SK-N-SH treated with all-trans-retinoic acid at 6 μM for 48 hours (cell line): ENCODE results near the gene ASAP2.
"Not testable (repeated sequence)": the region's sequence is repeated elsewhere in the genome, so short reads cannot be mapped to it uniquely, and the experiment has no call there.

Source experiments
- ATAC-seq: fragments of 200-7000 bp; cut with Tn5 transposase; 3 replicates; pipeline ENCODE4 v1.9.1; 2020; ENCODE audit warnings: mild to moderate bottlenecking, moderate library complexity
- ARNTL ChIP-seq: fragments of 450-650 bp; formaldehyde crosslinking; IDR thresholded peaks from 2 replicates; pipeline ENCODE4 v1.5.0; 2020; ENCODE audit warnings: low read depth, mild to moderate bottlenecking, moderate library complexity, borderline replicate concordance
- BACH2 ChIP-seq: fragments of 250-450 bp; sonication (Bioruptor Pico); IDR thresholded peaks from 2 replicates; pipeline ENCODE4 v1.9.0; 2021; ENCODE audit warnings: mild to moderate bottlenecking, borderline replicate concordance
- CREB5 ChIP-seq: fragments of 250-450 bp; sonication (Bioruptor Pico); IDR thresholded peaks from 2 replicates; pipeline ENCODE4 v1.5.1; 2020; ENCODE audit warnings: low read depth, mild to moderate bottlenecking, moderate library complexity
- CSDC2 ChIP-seq: fragments of 250-450 bp; sonication (Bioruptor Pico); IDR thresholded peaks from 2 replicates; pipeline ENCODE4 v1.5.0; 2020; ENCODE audit warnings: mild to moderate bottlenecking, moderate library complexity
- CSRNP3 ChIP-seq: fragments of 250-450 bp; sonication (Bioruptor Pico); IDR thresholded peaks from 2 replicates; pipeline ENCODE4 v1.5.1; 2021; ENCODE audit warnings: mild to moderate bottlenecking, moderate library complexity
- GLIS3 ChIP-seq: fragments of 250-450 bp; sonication (Bioruptor Pico); IDR thresholded peaks from 2 replicates; pipeline ENCODE4 v1.5.0; 2020; ENCODE audit warnings: mild to moderate bottlenecking, moderate library complexity
- ISL1 ChIP-seq: fragments of 250-450 bp; sonication (Bioruptor Pico); IDR thresholded peaks from 2 replicates; pipeline ENCODE4 v2.1.2; 2022; ENCODE audit warnings: mild to moderate bottlenecking, moderate library complexity
- PATZ1 ChIP-seq: fragments of 250-450 bp; sonication (Bioruptor Pico); IDR thresholded peaks from 2 replicates; pipeline ENCODE4 v1.8.0; 2020; ENCODE audit warnings: mild to moderate bottlenecking, moderate library complexity, borderline replicate concordance
- PPARA ChIP-seq: fragments of 250-450 bp; sonication (Bioruptor Pico); IDR thresholded peaks from 2 replicates; pipeline ENCODE4 v1.5.0; 2020; ENCODE audit warnings: mild to moderate bottlenecking, borderline replicate concordance
- SNAI2 ChIP-seq: fragments of 250-450 bp; sonication (Bioruptor Pico); IDR thresholded peaks from 2 replicates; pipeline ENCODE4 v1.5.0; 2020; ENCODE audit warnings: mild to moderate bottlenecking, moderate library complexity
- TOX ChIP-seq: fragments of 250-450 bp; sonication (Bioruptor Pico); IDR thresholded peaks from 2 replicates; pipeline ENCODE4 v1.8.0; 2021; ENCODE audit warnings: mild to moderate bottlenecking, moderate library complexity, borderline replicate concordance
- ZC3H10 ChIP-seq: fragments of 250-450 bp; sonication (Bioruptor Pico); IDR thresholded peaks from 2 replicates; pipeline ENCODE4 v1.5.1; 2021; ENCODE audit warnings: mild to moderate bottlenecking, moderate library complexity
- ZFP3 ChIP-seq: fragments of 250-450 bp; sonication (Bioruptor Pico); IDR thresholded peaks from 2 replicates; pipeline ENCODE4 v1.5.0; 2020; ENCODE audit warnings: mild to moderate bottlenecking, moderate library complexity
- ZFP30 ChIP-seq: fragments of 450-650 bp; formaldehyde crosslinking; IDR thresholded peaks from 2 replicates; pipeline ENCODE4 v1.5.0; 2022; ENCODE audit warnings: mild to moderate bottlenecking, moderate library complexity
- ZNF565 ChIP-seq: fragments of 450-650 bp; formaldehyde crosslinking; conservative IDR thresholded peaks from 2 replicates; pipeline ENCODE4 v1.5.0; 2020; ENCODE audit warnings: low read depth, mild to moderate bottlenecking, moderate library complexity
- ZNF70 ChIP-seq: fragments of 450-650 bp; formaldehyde crosslinking; IDR thresholded peaks from 2 replicates; pipeline ENCODE4 v1.5.0; 2020; ENCODE audit warnings: mild to moderate bottlenecking, moderate library complexity
- ZNF8 ChIP-seq: fragments of 450-650 bp; formaldehyde crosslinking; IDR thresholded peaks from 2 replicates; pipeline ENCODE4 v1.5.0; 2020; ENCODE audit warnings: mild to moderate bottlenecking, moderate library complexity
- TF ChIP-seq, protein P1 (sequence below): fragments of 250-450 bp; sonication (Bioruptor Pico); IDR thresholded peaks from 2 replicates; pipeline ENCODE4 v1.8.0; 2021; ENCODE audit warnings: low read depth, mild to moderate bottlenecking, moderate library complexity, borderline replicate concordance
- TF ChIP-seq, protein P2 (sequence below): fragments of 250-450 bp; sonication (Bioruptor Pico); IDR thresholded peaks from 2 replicates; pipeline ENCODE4 v1.5.0; 2020; ENCODE audit warnings: mild to moderate bottlenecking, moderate library complexity

Gene ASAP2

DNA sequence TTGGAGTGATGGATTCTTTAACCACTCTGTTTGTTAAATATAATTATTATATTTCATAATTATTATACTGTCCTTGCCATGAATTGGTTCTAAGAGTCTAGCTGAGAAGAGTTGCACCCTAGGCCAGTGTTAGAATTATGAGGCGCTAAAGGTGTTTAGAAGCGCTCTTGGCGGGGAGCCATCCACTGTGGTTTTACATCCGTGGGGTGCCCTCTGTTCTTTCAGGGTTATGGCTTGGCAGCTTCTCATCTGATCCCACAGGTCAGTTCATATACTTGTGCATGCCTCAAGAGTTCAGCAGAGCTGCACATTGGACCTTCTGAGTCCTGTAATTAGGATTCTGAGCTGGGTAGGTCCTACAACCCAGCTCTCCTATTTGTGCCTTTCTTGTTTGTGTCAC, 9.1 kb downstream of the ASAP2 start:
- TF ChIP-seq, protein P1, sequence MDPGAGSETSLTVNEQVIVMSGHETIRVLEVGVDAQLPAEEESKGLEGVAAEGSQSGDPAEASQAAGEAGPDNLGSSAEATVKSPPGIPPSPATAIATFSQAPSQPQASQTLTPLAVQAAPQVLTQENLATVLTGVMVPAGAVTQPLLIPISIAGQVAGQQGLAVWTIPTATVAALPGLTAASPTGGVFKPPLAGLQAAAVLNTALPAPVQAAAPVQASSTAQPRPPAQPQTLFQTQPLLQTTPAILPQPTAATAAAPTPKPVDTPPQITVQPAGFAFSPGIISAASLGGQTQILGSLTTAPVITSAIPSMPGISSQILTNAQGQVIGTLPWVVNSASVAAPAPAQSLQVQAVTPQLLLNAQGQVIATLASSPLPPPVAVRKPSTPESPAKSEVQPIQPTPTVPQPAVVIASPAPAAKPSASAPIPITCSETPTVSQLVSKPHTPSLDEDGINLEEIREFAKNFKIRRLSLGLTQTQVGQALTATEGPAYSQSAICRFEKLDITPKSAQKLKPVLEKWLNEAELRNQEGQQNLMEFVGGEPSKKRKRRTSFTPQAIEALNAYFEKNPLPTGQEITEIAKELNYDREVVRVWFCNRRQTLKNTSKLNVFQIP (CRISPR knock-in tag): no peak
- TF ChIP-seq GLIS3 (CRISPR knock-in tag) (no peak), CSDC2 (CRISPR knock-in tag) (no peak), TOX (CRISPR knock-in tag) (no peak), ISL1 (CRISPR knock-in tag) (no peak), ZC3H10 (CRISPR knock-in tag) (no peak), BACH2 (CRISPR knock-in tag) (no peak), ZNF565 (CRISPR knock-in tag) (no peak), SNAI2 (no peak), CSRNP3 (CRISPR knock-in tag) (no peak), ZFP3 (CRISPR knock-in tag) (no peak)
- TF ChIP-seq, all 23 proteins: peak for 0
- no peak for ATAC-seq

- not testable (repeated sequence) for ATAC-seq
Observed at GRCh38 chr2:9216143-9216542, 9.5 kb downstream of the ASAP2 start.

DNA sequence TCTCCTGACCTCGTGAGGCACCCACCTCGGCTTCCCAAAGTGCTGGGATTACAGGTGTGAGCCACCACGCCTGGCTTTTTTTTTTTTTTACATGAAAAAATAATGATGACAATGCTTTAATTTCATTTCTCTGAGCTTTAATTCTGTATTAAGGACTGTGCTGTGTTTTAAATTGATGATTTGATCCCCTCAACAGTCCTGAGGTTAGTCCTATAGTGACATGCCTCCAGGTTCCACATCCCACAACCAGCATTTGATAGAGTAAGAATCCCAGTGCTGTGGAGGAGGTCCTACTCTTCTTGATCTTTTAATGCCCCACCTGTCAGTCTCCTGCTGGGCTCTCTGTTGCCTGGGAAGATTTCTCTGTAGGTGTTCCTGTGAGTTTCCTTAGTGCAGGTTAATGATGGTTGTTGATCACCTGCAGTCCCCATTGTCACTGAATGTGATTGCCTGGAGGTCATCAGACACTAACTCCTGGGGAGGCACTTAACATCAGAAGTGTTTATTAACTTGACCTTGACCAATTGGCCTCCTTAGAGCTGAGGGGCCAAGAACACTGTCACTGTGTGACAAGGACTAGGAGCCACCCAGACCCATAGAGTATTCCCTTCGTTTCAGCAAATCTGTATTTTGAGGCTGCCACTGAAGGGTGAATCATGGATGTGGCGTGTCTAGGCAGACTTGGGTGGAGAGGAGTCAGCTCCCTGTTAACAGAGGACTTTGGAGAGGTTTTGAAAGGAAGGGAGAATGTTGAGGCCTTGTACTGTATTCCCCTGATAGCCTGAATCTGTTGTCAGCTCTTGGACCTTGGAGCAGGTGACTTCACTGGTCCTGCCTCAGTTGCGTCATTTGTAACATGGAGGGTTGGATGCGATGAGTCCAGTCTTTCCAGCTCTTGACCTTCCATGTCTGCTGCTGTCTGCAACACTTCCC, 11.5 kb downstream of the ASAP2 start:
- ATAC-seq: no peak
- no peak for TF ChIP-seq ZNF8
- no peak for TF ChIP-seq ZNF70 (CRISPR knock-in tag)
- no peak for TF ChIP-seq GLIS3 (CRISPR knock-in tag)
- TF ChIP-seq, protein P2, sequence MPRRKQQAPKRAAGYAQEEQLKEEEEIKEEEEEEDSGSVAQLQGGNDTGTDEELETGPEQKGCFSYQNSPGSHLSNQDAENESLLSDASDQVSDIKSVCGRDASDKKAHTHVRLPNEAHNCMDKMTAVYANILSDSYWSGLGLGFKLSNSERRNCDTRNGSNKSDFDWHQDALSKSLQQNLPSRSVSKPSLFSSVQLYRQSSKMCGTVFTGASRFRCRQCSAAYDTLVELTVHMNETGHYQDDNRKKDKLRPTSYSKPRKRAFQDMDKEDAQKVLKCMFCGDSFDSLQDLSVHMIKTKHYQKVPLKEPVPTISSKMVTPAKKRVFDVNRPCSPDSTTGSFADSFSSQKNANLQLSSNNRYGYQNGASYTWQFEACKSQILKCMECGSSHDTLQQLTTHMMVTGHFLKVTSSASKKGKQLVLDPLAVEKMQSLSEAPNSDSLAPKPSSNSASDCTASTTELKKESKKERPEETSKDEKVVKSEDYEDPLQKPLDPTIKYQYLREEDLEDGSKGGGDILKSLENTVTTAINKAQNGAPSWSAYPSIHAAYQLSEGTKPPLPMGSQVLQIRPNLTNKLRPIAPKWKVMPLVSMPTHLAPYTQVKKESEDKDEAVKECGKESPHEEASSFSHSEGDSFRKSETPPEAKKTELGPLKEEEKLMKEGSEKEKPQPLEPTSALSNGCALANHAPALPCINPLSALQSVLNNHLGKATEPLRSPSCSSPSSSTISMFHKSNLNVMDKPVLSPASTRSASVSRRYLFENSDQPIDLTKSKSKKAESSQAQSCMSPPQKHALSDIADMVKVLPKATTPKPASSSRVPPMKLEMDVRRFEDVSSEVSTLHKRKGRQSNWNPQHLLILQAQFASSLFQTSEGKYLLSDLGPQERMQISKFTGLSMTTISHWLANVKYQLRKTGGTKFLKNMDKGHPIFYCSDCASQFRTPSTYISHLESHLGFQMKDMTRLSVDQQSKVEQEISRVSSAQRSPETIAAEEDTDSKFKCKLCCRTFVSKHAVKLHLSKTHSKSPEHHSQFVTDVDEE (CRISPR knock-in tag): no peak
- TF ChIP-seq BACH2 (CRISPR knock-in tag): no peak

DNA sequence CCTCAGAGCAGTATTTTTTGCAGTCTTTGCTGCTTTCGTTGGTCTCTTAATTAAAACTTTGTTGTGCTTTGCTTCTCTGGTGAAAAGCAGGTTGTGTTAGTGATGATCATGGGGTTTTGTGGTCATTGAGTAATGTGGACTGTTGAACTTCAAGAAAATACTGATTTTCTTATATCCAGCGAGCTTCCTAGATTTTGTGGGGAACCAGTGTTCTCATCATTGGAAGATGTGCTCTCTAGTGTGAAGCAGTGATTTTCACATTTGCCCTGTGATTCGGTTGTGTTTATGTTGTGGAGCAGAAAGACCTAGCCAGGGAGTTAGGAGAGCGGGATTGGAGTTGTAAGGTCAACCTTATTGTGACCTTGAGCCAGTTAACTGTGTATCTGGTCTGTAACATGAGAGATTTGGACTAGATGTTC, 12.4 kb downstream of the ASAP2 start:
- no peak for ATAC-seq
- TF ChIP-seq ZFP30: no peak
- no peak for TF ChIP-seq PATZ1 (CRISPR knock-in tag)
- no peak for TF ChIP-seq TOX (CRISPR knock-in tag)
- no peak for TF ChIP-seq ZNF565 (CRISPR knock-in tag)
- no peak for TF ChIP-seq CSDC2 (CRISPR knock-in tag)
- no peak for TF ChIP-seq GLIS3 (CRISPR knock-in tag)
- TF ChIP-seq, all 23 proteins: peak for 0

GRCh38 chr2:9220201-9220600, 13.6 kb downstream of the ASAP2 start:
- no peak for ATAC-seq
- TF ChIP-seq PATZ1 (CRISPR knock-in tag) (no peak), CSDC2 (CRISPR knock-in tag) (no peak), CSRNP3 (CRISPR knock-in tag) (no peak), ZC3H10 (CRISPR knock-in tag) (no peak), BACH2 (CRISPR knock-in tag) (no peak), CREB5 (CRISPR knock-in tag) (no peak), PPARA (no peak), ZFP3 (CRISPR knock-in tag) (no peak), ZNF565 (CRISPR knock-in tag) (no peak), GLIS3 (CRISPR knock-in tag) (no peak), ARNTL (CRISPR knock-in tag) (no peak)
